HepG2 (cell line): ENCODE data around the gene INTS14. TPM values are rescaled to one million over a fixed set of nuclear protein-coding genes. Genes with fewer than 3 reads are reported as not detected.
A peak's percentile ranks its signal among the peaks of the same experiment; 100 is the strongest.

ENCODE experiments used
- ARID3A ChIP-seq: IDR thresholded peaks from 2 replicates; pipeline ENCODE4 v1.6.1; 2012; ENCODE audit warnings: low read depth, low read length, improper control_type of control experiment
- KMT2B ChIP-seq: IDR thresholded peaks from 2 replicates; pipeline ENCODE4 v1.6.1; 2016; ENCODE audit warnings: missing genetic modification reagents, missing compliant biosample characterization
- ZBTB40 ChIP-seq, 2 experiments: fragments of 450-650 bp in 1 of 2; sonication (generic) in 1 of 2; formaldehyde crosslinking in 1 of 2; IDR thresholded peaks; 2 replicates each; pipeline versions ENCODE4 v1.6.1 to v1.8.0; 2016 to 2022; ENCODE audit warnings: antibody characterized with exemption in 1 of 2, mild to moderate bottlenecking in 1 of 2, missing genetic modification reagents in 1 of 2
- ZNF776 ChIP-seq: sonication (generic); formaldehyde crosslinking; IDR thresholded peaks from 2 replicates; pipeline ENCODE4 v1.4.0; 2020; ENCODE audit warnings: mild to moderate bottlenecking, missing genetic modification reagents
- polyA plus RNA-seq, 8 experiments: library from polyadenylated mRNA; depleted of rRNA in 3 of 8; stranded (reverse) in 7 of 8; unstranded in 1 of 8; fragments of >200 nt; fragmentation: Illumina TruSeq in 4 of 8; extraction: Trizol in 4 of 8; gene quantifications; 2 replicates each; pipeline versions ENCODE4 v1.2.1 to v1.2.3, GENCODE V29; 2011 to 2016; ENCODE audit warnings: low read depth in 4 of 8, missing spikeins in 1 of 8, mixed read lengths in 1 of 8; ENCODE audit not compliant: insufficient read depth in 1 of 8
- total RNA-seq, 5 experiments: library from RNA; depleted of rRNA; stranded (reverse); fragments of >200 nt; fragmentation: Illumina TruSeq; extraction: Trizol; gene quantifications; 2 replicates each; pipeline ENCODE4 v1.2.3, GENCODE V29; 2016; ENCODE audit warnings: low read depth in 1 of 5

The INTS14 gene
- total and polyA plus RNA-seq, 2 of the 13 experiments (the other 11 are each of a cell fraction or from before 2014, with no cell fraction given) = 41.4 to 52.0 TPM

GRCh38 chr15:65612616-65612946, 1.6 kb upstream of the INTS14 start (continued):
- TF ChIP-seq ZBTB40 (IDR thresholded peaks at IDR 0.05) (no peak), ZBTB40 (CRISPR knock-in tag; IDR thresholded peaks at IDR 0.05) (no peak), ZNF776 (CRISPR knock-in tag) (no peak), KMT2B (no peak), ARID3A (peak; percentile 10; the same call in 1 of the 2 replicates)
